HFFc6 (cell line): Measurements from ENCODE around the gene PITPNB. TPM values are rescaled to one million over a fixed set of nuclear protein-coding genes. Genes with fewer than 3 reads are reported as not detected.

Source experiments
- DNase-seq: peaks from one replicate; pipeline ENCODE4 v3.0.0-alpha.2; 2018
- H3K27ac Mint-ChIP-seq: 2 replicates; pipeline ENCODE4 v1.8.0; 2020; ENCODE audit warnings: mild to moderate bottlenecking, mixed read lengths
- H3K27me3 Mint-ChIP-seq: 2 replicates; pipeline ENCODE4 v1.8.0; 2021; ENCODE audit warnings: mild to moderate bottlenecking, moderate library complexity, mixed read lengths; ENCODE audit not compliant: insufficient read depth
- H3K36me3 Mint-ChIP-seq: 2 replicates; pipeline ENCODE4 v1.8.0; 2021; ENCODE audit warnings: low read depth, mixed read lengths
- H3K4me1 Mint-ChIP-seq: 2 replicates; pipeline ENCODE4 v1.8.0; 2020; ENCODE audit warnings: low read depth, mixed read lengths
- H3K4me3 Mint-ChIP-seq: 2 replicates; pipeline ENCODE4 v1.8.0; 2020; ENCODE audit warnings: mild to moderate bottlenecking, moderate library complexity, mixed read lengths
- H3K9me3 Mint-ChIP-seq: 2 replicates; pipeline ENCODE4 v1.8.0; 2020; ENCODE audit warnings: mild to moderate bottlenecking, mixed read lengths
- CTCF ChIP-seq: fragments of 200-600 bp; sonication (generic); IDR thresholded peaks from 2 replicates; pipeline ENCODE4 v1.5.0; 2021; ENCODE audit warnings: antibody characterized with exemption, mild to moderate bottlenecking
- total RNA-seq, 6 experiments: library from RNA; stranded (reverse); fragmentation: NEBNext Ultra II Directional; extraction: Animal tissue kit (Norgen Biotek cat#: 25700); gene quantifications; 2 replicates in 1 of 6; 3 replicates in 5 of 6; pipeline ENCODE4 v1.2.3, GENCODE V29; 2021

PITPNB gene
- total RNA-seq, 6 experiments from 2014 or later = 54.3 to 80.5 (median 74.8) TPM

- no peak overlapping the region for H3K27ac Mint-ChIP-seq
These were observed 14.3 kb upstream of the PITPNB start for GRCh38 chr22:27933186-27933983.

GRCh38 chr22:27930331-27931060 lies 11.4 kb upstream of the PITPNB start:
- peak overlapping the region; percentile 39 for H3K27ac Mint-ChIP-seq
- H3K27me3 Mint-ChIP-seq = no peaks in the 10 kb centered on the region
- peak; percentile 15 for DNase-seq
- TF ChIP-seq CTCF = no peak
- no peaks in the 10 kb centered on the region for H3K9me3 Mint-ChIP-seq
- H3K4me1 Mint-ChIP-seq = peaks cover 18% of the 10 kb centered on the region
- H3K4me3 Mint-ChIP-seq = no peak overlapping the region
- H3K36me3 Mint-ChIP-seq = peaks cover 5% of the 10 kb centered on the region; the same call in 1 of the 2 replicates

More at GRCh38 chr22:27933186-27933983, 14.3 kb upstream of the PITPNB start:
- H3K4me1 Mint-ChIP-seq = peaks cover 18% of the 10 kb centered on the region
- no peaks in the 10 kb centered on the region for H3K36me3 Mint-ChIP-seq
- H3K27me3 Mint-ChIP-seq = no peaks in the 10 kb centered on the region
- DNase-seq = no peak
- H3K4me3 Mint-ChIP-seq = no peak overlapping the region
- TF ChIP-seq CTCF = no peak
- no peaks in the 10 kb centered on the region for H3K9me3 Mint-ChIP-seq

GRCh38 chr22:27927608-27928007 lies 8.6 kb upstream of the PITPNB start:
- Mint-ChIP-seq H3K36me3 (peaks cover 11% of the 10 kb centered on the region), H3K9me3 (no peaks in the 10 kb centered on the region), H3K27me3 (no peaks in the 10 kb centered on the region), H3K4me3 (no peak overlapping the region), H3K4me1 (peaks cover 18% of the 10 kb centered on the region), H3K27ac (no peak overlapping the region)
- no peak for DNase-seq
- TF ChIP-seq CTCF = no peak

GRCh38 chr22:27925331-27925730 lies 6.3 kb upstream of the PITPNB start:
- Mint-ChIP-seq H3K27me3 (no peaks in the 10 kb centered on the region), H3K4me3 (no peak overlapping the region), H3K9me3 (no peaks in the 10 kb centered on the region), H3K4me1 (peaks cover 23% of the 10 kb centered on the region), H3K36me3 (peaks cover 11% of the 10 kb centered on the region), H3K27ac (no peak overlapping the region)
- DNase-seq = no peak
- TF ChIP-seq CTCF = no peak

- Mint-ChIP-seq H3K27me3 (peaks cover 3% of the 10 kb centered on the region), H3K4me3 (peak overlapping the region; percentile 96), H3K4me1 (peaks cover 52% of the 10 kb centered on the region), H3K36me3 (peaks cover 16% of the 10 kb centered on the region), H3K27ac (peak overlapping the region; percentile 98), H3K9me3 (no peaks in the 10 kb centered on the region)
- DNase-seq = peak; percentile 32
- TF ChIP-seq CTCF = 0 out of 2 replicates have a peak, but pooled peaks have one; percentile 12
These were observed 1.1 kb upstream of the PITPNB start for GRCh38 chr22:27919942-27920755.
